Smooth muscle cell (in vitro differentiated cells): Measurements from ENCODE around the gene ERN2. TPM values are rescaled to one million over a fixed set of nuclear protein-coding genes. Genes with fewer than 3 reads are reported as not detected.
"Not testable (repeated sequence)": the region's sequence is repeated elsewhere in the genome, so short reads cannot be mapped to it uniquely, and the experiment has no call there.

Source experiments
- DNase-seq: peaks from one replicate; lab custom pipeline; 2025; ENCODE audit not compliant: unreplicated experiment; lab: John Stamatoyannopoulos, UW
- H2AFZ ChIP-seq: fragments of 200-600 bp; sonication (generic); 2 replicates; pipeline ENCODE4 v1.6.0; 2016; ENCODE audit warnings: antibody characterized with exemption, low read depth, mild to moderate bottlenecking
- H3F3A ChIP-seq: fragments of 200-600 bp; sonication (generic); 2 replicates; pipeline ENCODE4 v1.6.0; 2017; ENCODE audit warnings: antibody characterized with exemption, low read depth
- H3K27ac ChIP-seq: fragments of 200-600 bp; sonication (generic); 2 replicates; pipeline ENCODE4 v1.5.1; 2016; ENCODE audit warnings: low read depth, mild to moderate bottlenecking
- H3K27me3 ChIP-seq: fragments of 200-600 bp; sonication (generic); 2 replicates; pipeline ENCODE4 v1.6.1; 2016; ENCODE audit warnings: low read depth, mild to moderate bottlenecking
- H3K36me3 ChIP-seq: fragments of 200-600 bp; sonication (generic); 2 replicates; pipeline ENCODE4 v1.5.1; 2016; ENCODE audit warnings: low read depth
- H3K4me1 ChIP-seq: fragments of 200-600 bp; sonication (generic); 2 replicates; pipeline ENCODE4 v1.5.1; 2016; ENCODE audit warnings: low read depth
- H3K4me2 ChIP-seq: fragments of 200-600 bp; sonication (generic); 2 replicates; pipeline ENCODE4 v1.6.0; 2016; ENCODE audit warnings: mild to moderate bottlenecking
- H3K4me3 ChIP-seq: fragments of 200-600 bp; sonication (generic); 2 replicates; pipeline ENCODE4 v1.5.1; 2016; ENCODE audit warnings: mild to moderate bottlenecking
- H3K79me2 ChIP-seq: fragments of 200-600 bp; sonication (generic); 2 replicates; pipeline ENCODE4 v1.6.0; 2016; ENCODE audit warnings: low read depth, mild to moderate bottlenecking
- H3K9ac ChIP-seq: fragments of 200-600 bp; sonication (generic); 2 replicates; pipeline ENCODE4 v1.6.0; 2016; ENCODE audit warnings: low read depth
- H3K9me3 ChIP-seq: fragments of 200-600 bp; sonication (generic); replicated peaks from 2 replicates; pipeline ENCODE4 v1.5.1; 2016; ENCODE audit warnings: low read depth
- H4K20me1 ChIP-seq: fragments of 200-600 bp; sonication (generic); 2 replicates; pipeline ENCODE4 v1.6.0; 2016; ENCODE audit warnings: low read depth
- WGBS: methylation state at CpG from one replicate; pipeline ENCODE4 v1.1.7; 2016; ENCODE audit warnings: low lambda C conversion rate; 5-methylcytosine and 5-hydroxymethylcytosine counted together
- polyA plus RNA-seq: library from polyadenylated mRNA; unstranded; fragments of >200 nt; fragmentation: Nextera tagmentation; extraction: Ambion mirVana; gene quantifications from 2 replicates; pipeline ENCODE4 v1.2.1, GENCODE V29; 2016
- total RNA-seq: library from RNA; depleted of rRNA; stranded (reverse); fragments of >200 nt; gene quantifications from 2 replicates; pipeline ENCODE4 v1.2.3, GENCODE V29; 2014
- TF ChIP-seq, protein P1 (sequence below): fragments of 200-600 bp; sonication (generic); IDR thresholded peaks from 2 replicates; pipeline ENCODE4 v1.5.1; 2017; ENCODE audit warnings: borderline replicate concordance, mild to moderate bottlenecking, antibody characterized with exemption; ENCODE audit not compliant: insufficient read depth, poor library complexity, severe bottlenecking

The ERN2 gene
- total and polyA plus RNA-seq, 2 experiments from 2014 or later = not detected

DNA sequence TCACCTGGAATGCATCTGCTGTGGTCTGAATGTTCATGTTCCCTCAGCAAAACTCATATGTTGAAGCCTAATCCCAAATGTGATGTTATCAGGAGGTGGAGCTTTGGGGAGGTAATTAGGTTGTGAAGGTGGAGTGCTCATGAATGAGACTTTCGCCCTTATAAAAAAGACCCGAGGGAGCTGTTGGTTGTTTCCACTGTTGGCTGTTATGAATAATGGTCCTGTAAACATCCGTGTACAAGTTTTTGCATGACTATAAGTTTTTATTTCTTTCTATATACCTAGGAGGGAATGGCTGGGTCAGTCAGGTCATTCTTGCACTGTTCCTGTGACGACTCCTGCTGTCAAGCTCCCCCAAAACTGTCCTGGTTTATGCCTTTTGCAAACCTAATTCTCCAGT is 32.2 kb upstream of the ERN2 start:
- Histone ChIP-seq H4K20me1 (no peaks in the 10 kb centered on the region), H3F3A (no peaks in the 10 kb centered on the region), H3K27me3 (peaks cover 40% of the 10 kb centered on the region), H2AFZ (no peak overlapping the region), H3K27ac (no peak overlapping the region), H3K9me3 (no peaks in the 10 kb centered on the region), H3K4me2 (no peak overlapping the region), H3K36me3 (no peaks in the 10 kb centered on the region), H3K79me2 (no peaks in the 10 kb centered on the region), H3K4me1 (no peaks in the 10 kb centered on the region), H3K9ac (no peak overlapping the region), H3K4me3 (no peak overlapping the region)
- no peak for DNase-seq
- TF ChIP-seq, protein P1, sequence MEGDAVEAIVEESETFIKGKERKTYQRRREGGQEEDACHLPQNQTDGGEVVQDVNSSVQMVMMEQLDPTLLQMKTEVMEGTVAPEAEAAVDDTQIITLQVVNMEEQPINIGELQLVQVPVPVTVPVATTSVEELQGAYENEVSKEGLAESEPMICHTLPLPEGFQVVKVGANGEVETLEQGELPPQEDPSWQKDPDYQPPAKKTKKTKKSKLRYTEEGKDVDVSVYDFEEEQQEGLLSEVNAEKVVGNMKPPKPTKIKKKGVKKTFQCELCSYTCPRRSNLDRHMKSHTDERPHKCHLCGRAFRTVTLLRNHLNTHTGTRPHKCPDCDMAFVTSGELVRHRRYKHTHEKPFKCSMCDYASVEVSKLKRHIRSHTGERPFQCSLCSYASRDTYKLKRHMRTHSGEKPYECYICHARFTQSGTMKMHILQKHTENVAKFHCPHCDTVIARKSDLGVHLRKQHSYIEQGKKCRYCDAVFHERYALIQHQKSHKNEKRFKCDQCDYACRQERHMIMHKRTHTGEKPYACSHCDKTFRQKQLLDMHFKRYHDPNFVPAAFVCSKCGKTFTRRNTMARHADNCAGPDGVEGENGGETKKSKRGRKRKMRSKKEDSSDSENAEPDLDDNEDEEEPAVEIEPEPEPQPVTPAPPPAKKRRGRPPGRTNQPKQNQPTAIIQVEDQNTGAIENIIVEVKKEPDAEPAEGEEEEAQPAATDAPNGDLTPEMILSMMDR = no peak
- 84% methylated on average over 4 of the region's 4 CpGs for WGBS

DNA sequence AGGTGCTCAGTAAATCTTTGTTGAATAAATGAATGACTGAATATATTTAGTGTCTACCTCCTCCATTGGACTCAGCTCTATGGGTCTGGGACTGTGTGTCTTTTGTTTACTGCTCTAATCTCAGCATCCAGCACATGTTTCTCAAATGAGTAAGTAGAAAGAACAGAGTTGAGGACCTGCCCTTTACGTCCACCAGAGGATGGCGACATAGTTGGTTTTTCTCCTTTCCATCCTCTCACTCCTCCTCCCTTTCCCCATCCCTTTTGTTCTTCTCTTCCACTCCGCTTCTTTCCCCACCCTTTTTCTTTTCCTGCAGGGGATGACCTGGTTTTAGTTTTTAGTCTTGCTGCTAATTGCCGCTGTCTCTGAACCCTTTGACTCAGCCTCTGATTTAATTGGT is 29.7 kb upstream of the ERN2 start:
- H3K27ac ChIP-seq = no peak overlapping the region
- 34% methylated on average over 4 of the region's 4 CpGs for WGBS
- no peaks in the 10 kb centered on the region for H3K36me3 ChIP-seq
- no peak overlapping the region for H3K9ac ChIP-seq
- DNase-seq = no peak
- H3K4me3 ChIP-seq = no peak overlapping the region
- H4K20me1 ChIP-seq = no peaks in the 10 kb centered on the region
- H3K4me2 ChIP-seq = no peak overlapping the region
- H3F3A ChIP-seq = no peaks in the 10 kb centered on the region
- no peaks in the 10 kb centered on the region for H3K9me3 ChIP-seq
- no peaks in the 10 kb centered on the region for H3K79me2 ChIP-seq
- H2AFZ ChIP-seq = no peak overlapping the region
- TF ChIP-seq, protein P1 = no peak
- no peaks in the 10 kb centered on the region for H3K4me1 ChIP-seq
- peaks cover 49% of the 10 kb centered on the region for H3K27me3 ChIP-seq

DNA sequence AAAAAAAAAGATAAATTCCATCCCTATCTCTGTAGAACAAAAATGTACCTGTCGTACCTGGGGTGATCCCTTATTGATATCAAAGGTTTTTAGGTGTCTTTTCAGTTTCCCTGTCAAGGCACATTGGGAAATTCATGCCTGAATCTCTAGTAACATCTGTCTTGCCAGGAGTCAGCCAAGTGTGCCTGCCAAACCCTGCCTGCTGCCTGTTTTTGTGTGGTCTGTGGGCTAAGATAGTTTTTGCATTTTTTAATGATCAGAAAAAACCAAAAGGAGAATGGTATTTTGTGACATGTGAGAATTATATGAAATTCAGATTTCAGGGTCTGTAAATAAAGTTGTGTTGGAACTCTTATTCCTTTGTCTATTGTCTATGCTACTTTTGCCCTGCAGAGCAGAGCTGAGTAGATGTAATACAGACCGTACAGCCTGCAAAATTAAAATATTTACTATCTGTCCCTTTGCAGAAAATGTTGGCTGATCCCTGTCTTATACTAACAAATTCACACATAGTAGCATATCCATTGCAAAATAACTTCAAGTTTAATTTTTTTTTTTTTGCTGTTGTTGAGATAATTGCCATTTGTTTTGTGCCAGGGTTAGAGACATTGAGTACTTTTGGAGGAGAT is 28.8 kb upstream of the ERN2 start:
- no peak overlapping the region for H3K27ac ChIP-seq
- no peak overlapping the region for H2AFZ ChIP-seq
- TF ChIP-seq, protein P1 = no peak
- no peak for DNase-seq
- H3K79me2 ChIP-seq = no peaks in the 10 kb centered on the region
- H3K9me3 ChIP-seq = no peaks in the 10 kb centered on the region
- H3K4me3 ChIP-seq = no peak overlapping the region
- peaks cover 42% of the 10 kb centered on the region for H3K27me3 ChIP-seq
- H4K20me1 ChIP-seq = no peaks in the 10 kb centered on the region
- no peaks in the 10 kb centered on the region for H3K36me3 ChIP-seq
- no peaks in the 10 kb centered on the region for H3K4me1 ChIP-seq
- H3K4me2 ChIP-seq = no peak overlapping the region
- H3F3A ChIP-seq = no peaks in the 10 kb centered on the region
- no peak overlapping the region for H3K9ac ChIP-seq
- 76% methylated on average over 2 of the region's 2 CpGs for WGBS

DNA sequence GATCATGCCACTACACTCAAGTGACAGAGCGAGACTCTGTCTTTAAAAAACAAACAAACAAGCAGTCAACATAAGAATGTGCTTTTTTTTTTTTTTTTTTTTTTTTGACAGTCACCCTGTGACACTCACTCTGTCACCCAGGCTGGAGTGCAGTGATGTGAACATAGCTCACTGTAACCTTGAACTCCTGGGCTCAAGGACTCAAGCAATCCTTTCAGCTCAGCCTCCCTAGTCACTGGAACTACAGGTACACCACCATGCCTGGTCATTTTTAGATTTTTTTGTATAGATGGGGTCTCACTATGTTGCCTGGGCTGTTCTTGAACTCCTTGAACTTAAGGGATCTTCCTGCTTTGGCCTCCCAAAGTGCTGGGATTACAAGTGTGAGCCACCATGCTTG is 26.5 kb upstream of the ERN2 start:
- no peaks in the 10 kb centered on the region for H3K9me3 ChIP-seq

DNA sequence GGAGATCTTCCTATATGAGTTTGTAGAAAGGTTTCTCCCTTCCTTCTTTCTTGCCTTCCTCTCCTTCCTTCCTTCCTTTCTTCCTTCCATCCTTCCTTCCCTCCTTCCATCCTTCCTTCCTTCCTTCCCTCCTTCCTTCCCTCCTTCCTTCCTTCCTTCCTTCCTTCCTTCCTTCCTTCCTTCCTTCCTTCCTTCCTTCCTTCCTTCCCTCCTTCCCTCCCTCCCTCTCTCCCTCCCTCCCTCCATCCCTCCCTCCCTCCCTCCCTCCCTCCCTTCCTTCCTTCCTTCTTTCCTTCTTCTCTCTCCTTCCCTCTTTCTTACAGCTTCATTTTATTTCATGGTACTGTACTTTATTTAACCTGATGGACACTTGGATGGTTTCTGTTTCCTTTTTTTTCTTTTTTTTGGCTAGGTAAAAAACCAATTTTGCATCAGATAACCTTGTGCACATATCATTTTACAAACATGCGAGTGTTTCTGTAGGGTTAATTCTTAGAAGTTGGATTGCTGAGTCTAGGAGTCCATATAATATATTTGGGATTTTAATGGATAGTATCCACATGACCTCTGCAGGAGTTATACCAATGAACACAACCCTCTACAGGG is 24.5 kb upstream of the ERN2 start:
- H3K9ac ChIP-seq, H3K4me2 ChIP-seq, H3F3A ChIP-seq, H2AFZ ChIP-seq, DNase-seq, H3K79me2 ChIP-seq, H4K20me1 ChIP-seq, H3K36me3 ChIP-seq, H3K9me3 ChIP-seq, H3K27ac ChIP-seq, H3K4me3 ChIP-seq, H3K4me1 ChIP-seq: not testable (repeated sequence)
- 95% methylated on average over 1 of the region's 1 CpG for whole genome bisulfite sequencing
- peaks cover 14% of the 10 kb centered on the region for H3K27me3 ChIP-seq

More for the DNA sequence above, 26.5 kb upstream of the ERN2 start:
- Histone ChIP-seq H3K4me1 (no peaks in the 10 kb centered on the region), H3K27me3 (peaks cover 30% of the 10 kb centered on the region), H4K20me1 (no peaks in the 10 kb centered on the region), H3K36me3 (no peaks in the 10 kb centered on the region), H3K4me2 (no peak overlapping the region), H3K4me3 (no peak overlapping the region), H3F3A (no peaks in the 10 kb centered on the region), H3K27ac (no peak overlapping the region), H3K9ac (no peak overlapping the region), H2AFZ (no peak overlapping the region), H3K79me2 (no peaks in the 10 kb centered on the region)
- TF ChIP-seq, protein P1 = no peak
- WGBS = 85% methylated on average over 1 of the region's 1 CpG
- DNase-seq = no peak
